GM19397 (cell line): Measurements from ENCODE around the gene TRANK1.

Experiments used
- ATAC-seq: cut with Tn5 transposase; IDR thresholded peaks from one replicate; pipeline ENCODE4 v1.9.1; 2021; ENCODE audit warnings: mild to moderate bottlenecking, moderate library complexity; ENCODE audit not compliant: unreplicated experiment

The TRANK1 gene

DNA sequence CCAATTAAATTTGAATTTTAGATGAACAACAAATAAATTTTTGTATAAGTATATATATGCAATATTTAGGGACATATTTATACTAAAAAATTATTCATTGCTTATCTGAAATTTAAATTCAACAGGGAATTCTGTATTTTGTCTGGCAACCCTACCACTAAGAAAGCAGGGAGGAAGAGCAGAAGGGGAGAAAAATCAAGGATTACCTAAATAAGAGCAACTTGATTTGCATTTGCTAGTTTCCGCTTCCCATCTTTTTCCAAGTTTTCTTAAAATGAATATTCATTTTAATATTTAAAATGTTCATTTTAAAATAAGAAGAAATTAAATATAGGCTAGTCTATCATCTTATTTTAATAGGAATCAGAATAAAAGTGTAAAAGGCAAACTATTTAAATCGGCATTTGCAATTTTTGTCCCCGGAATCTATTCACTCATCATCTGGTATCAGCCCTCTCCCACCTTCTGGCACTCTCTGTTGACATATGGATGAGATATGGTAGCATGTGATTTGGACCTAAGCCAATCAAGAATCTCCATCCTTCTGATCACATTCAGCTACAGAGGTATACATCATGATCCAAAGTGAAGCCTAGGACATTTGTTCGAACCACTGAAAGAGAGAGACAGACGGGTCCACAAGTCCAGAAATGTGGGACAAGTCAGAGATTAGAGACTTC, 82.6 kb downstream of the TRANK1 start:
- no peak for ATAC-seq

DNA sequence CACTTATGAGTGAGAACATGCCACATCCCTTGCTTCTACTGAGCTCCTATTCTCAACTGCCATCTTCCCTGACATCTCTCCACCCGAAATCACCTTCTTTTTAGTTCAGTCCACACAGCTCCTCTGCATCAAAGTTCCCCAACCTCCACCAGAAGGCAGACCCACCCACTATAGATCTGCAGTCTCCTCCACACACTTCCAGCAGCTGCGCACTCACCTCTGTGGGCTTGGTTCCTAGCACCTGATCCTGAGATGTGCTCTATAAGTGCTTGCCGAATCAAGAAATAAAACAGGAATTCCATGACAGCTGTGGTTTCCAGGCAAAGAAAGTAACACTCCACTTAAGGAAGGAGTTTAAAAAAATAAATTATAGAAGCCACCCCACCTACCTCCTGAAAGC, 85.4 kb downstream of the TRANK1 start:
- ATAC-seq: no peak

GRCh38 chr3:36852071-36852470, 92.8 kb downstream of the TRANK1 start:
- no peak for ATAC-seq

GRCh38 chr3:36850743-36851142, 94.1 kb downstream of the TRANK1 start:
- ATAC-seq: no peak

GRCh38 chr3:36846406-36846805, 98.4 kb downstream of the TRANK1 start:
- ATAC-seq: no peak

- peak; percentile 60 for ATAC-seq
These were observed 101.5 kb downstream of the TRANK1 start for GRCh38 chr3:36843065-36844051.

- ATAC-seq: no peak
These were observed 102.6 kb downstream of the TRANK1 start for GRCh38 chr3:36842275-36842674.

GRCh38 chr3:36840453-36840921, 104.4 kb downstream of the TRANK1 start:
- no peak for ATAC-seq

GRCh38 chr3:36837089-36837488, 107.8 kb downstream of the TRANK1 start:
- no peak for ATAC-seq

- ATAC-seq: no peak
These were observed 111.6 kb downstream of the TRANK1 start for GRCh38 chr3:36833160-36833814.

- ATAC-seq: no peak
These were observed 112.4 kb downstream of the TRANK1 start for GRCh38 chr3:36832406-36832805.

GRCh38 chr3:36827133-36827532, 117.7 kb downstream of the TRANK1 start:
- ATAC-seq: no peak

GRCh38 chr3:36826240-36826639, 118.6 kb downstream of the TRANK1 start:
- ATAC-seq: no peak

- ATAC-seq: no peak
These were observed 120.4 kb downstream of the TRANK1 start for GRCh38 chr3:36824443-36824842.

DNA sequence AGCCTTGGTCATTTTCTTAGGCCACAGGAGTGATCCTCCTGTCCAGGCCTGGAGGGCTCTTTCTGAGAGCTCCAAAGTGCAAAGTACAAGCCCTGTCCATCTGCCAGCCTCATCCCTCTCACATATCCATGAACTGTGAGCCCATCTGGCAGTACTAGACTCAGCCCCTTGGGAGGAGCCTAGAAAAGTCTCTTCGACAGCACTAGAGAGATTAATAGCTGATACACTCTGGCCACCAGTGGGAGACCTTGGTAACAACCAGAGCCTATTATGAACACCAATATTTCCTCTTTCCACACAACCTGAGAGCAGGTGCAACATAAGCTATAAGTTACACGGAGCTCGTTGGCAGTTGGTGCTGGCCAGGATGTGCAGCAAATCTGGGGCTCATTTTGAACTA, 121.0 kb downstream of the TRANK1 start:
- ATAC-seq: no peak

GRCh38 chr3:36820083-36820482, 124.8 kb downstream of the TRANK1 start:
- ATAC-seq: no peak

DNA sequence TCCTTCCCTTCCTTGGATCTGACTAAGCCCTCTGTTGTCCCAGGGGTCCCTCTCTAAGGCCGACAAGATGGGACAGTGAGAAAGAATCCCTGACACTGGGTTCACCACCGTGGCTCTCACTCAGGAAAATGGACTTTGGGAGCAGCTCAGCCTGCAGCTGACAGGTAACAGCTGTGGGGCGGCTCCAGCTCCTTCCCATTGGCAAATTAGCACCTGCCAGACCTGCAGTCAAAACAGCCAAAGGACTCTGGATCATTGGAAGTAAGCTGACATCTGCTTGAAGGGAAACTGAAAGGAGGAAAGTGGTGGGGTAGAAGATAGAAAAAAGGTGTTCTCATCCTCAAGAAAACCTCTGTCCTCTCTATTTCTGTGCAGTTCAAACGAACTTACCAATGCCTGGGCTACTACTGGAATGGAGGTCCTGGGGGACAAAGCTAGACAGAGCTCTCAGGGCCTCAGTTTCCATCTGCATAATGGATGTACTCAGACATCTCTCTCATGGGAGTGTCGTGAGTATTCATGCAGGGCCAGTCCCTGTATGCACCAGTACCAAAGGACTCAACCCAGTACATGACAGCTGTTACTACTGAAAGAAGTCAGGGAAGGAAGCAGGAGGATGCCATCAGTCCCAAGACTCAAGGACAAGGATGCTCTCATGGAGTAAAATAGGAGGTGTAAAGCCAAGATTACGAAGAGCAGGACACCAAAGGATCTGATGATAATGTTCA, 126.9 kb downstream of the TRANK1 start:
- ATAC-seq: no peak

GRCh38 chr3:36815375-36815774, 129.5 kb downstream of the TRANK1 start:
- ATAC-seq: no peak

DNA sequence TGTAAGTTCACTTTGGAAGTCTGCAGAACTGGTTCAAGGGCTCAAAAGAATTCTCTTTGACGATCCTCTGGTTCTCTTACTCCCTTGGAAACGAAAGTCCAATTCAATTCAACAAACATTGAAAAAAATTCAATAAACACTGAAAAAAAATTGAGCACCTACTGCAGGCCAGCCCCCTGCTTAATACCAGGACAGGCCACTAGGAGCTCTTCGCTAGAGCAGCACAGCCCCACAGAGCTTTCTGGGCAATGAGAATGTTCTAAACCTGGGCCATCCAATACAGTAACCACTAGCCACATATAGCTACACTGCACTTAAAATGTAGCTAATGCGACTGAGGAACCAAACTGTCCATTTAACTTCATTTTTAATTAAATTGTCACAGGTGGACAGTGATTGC, 130.1 kb downstream of the TRANK1 start:
- no peak for ATAC-seq

- no peak for ATAC-seq
These were observed 130.7 kb downstream of the TRANK1 start for GRCh38 chr3:36814066-36814717.
